Right ventricle myocardium inferior (tissue), 1 donor: ENCODE results near the gene CASP8AP2. TPM values are rescaled to one million over a fixed set of nuclear protein-coding genes. Genes with fewer than 3 reads are reported as not detected.
A peak's percentile ranks its signal among the peaks of the same experiment; 100 is the strongest.
"Not testable (repeated sequence)": the region's sequence is repeated elsewhere in the genome, so short reads cannot be mapped to it uniquely, and the experiment has no call there.

Experiments used
- ATAC-seq: fragments of 200-7000 bp; cut with Tn5 transposase; one replicate; pipeline ENCODE4 v1.9.1; 2020; ENCODE audit warnings: mild to moderate bottlenecking, moderate library complexity
- DNase-seq: peaks from one replicate; pipeline ENCODE4 v3.0.0; 2021; ENCODE audit errors: missing footprints
- intact Hi-C: fragments of 100-400 bp; cut with DNase I; formaldehyde crosslinking; loops from one replicate; pipeline ENCODE4 v1.11.0; 2022
- total RNA-seq: library from RNA; stranded (reverse); fragmentation: NEBNext Ultra II Directional; extraction: Animal tissue kit (Norgen Biotek cat#: 25700); gene quantifications from one replicate; pipeline ENCODE4 v1.2.1, GENCODE V29; 2021
- donor health status: DM: no; HTN: yes; CAD: no; lungs with severe emphysema.

CASP8AP2 gene
- total RNA-seq, 1 donor from 2014 or later, result 13.4 TPM

DNA sequence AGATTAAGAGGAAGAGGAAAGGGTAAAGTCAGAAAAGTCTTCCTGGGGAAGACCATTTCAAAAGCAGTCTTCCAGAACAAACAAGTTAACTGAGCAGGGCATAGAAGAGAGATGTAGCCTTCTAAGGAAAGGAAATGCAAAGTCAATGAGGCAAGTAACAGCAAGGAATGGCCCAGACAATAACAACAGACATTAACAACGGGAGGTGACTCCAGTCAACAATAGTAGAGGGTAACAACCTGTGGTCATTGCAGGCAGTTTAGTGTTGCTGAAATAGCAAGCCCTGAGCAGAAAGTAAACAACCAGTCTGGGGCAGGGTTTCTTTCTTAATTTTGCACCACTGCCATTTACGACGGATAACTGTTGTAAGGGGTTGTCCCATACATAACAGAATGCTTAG lies 12.2 kb upstream of the CASP8AP2 start:
- DNase-seq (no peak), ATAC-seq (no peak)
- intact Hi-C loops, result no loop called here

DNA sequence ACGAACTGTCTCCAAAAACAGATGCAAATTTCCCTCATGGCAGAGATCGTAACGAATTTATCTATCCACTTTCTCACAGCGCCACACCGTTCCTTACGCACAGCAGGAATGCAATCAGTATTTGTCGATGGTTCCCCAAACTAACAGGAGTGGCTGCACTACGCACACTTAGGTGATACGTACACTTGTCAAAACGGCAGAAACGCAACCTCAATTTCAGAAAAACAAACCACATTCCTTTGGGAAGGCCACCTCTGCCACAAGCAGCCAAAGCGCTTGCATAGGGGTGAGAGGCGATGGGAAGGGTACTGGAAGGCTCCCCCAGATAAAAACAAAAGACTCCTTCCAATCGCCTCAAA lies 10.7 kb upstream of the CASP8AP2 start:
- ATAC-seq (peak; percentile 6), DNase-seq (no peak)
- intact Hi-C loops, result loop anchor here (1.0 kb wide), 1 partner anchor 10 kb away; the partner anchor contains the start of gene CASP8AP2

DNA sequence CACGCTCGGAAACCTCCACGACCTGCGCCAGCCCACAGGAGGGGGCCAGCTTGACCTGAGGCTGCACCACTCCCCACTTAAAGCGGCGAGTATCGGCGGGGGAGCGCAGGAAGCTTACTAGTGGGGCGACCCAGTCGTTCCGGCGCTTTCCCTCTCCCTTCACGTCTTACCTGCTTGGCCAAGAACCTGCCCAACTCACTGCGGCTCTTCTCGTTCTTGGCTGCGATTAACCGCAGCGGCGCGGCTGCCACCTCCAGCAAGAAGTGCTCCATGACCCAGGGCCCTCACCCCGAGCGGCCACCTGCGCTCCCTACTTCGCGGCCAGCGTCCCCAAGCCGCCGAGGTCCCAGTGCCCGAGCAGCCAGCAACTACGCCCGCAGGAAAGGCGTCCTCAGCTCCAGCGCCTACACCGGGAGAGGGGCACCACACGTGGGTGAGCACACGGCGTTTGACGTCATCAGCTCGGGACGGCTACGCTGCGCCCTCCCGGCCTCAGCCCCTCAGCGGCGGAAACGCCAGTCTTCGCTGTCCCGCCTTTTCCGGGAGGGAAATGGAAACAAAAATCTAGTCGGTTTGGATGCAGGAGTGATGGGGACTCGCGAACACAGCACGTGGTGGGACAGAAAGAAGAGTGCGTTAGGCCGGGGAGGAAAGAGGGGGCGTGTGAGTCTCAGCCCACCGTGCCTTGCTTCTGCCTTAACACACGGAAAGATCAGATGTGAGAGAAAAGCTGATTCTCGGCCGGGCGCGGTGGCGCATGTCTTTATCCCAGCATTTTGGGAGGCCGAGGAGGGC lies 10.1 kb upstream of the CASP8AP2 start, which contains the start of gene MDN1:
MDN1 (minus strand) TSS at position 459 of the 795 bp plus-strand sequence; CDS start at position 272, 187 bp downstream.
- intact Hi-C loops, result loop anchor here (1.0 kb wide), 1 partner anchor 10 kb away; the partner anchor contains the start of gene CASP8AP2
- DNase-seq (peak; percentile 93), ATAC-seq (peak; percentile 99)

DNA sequence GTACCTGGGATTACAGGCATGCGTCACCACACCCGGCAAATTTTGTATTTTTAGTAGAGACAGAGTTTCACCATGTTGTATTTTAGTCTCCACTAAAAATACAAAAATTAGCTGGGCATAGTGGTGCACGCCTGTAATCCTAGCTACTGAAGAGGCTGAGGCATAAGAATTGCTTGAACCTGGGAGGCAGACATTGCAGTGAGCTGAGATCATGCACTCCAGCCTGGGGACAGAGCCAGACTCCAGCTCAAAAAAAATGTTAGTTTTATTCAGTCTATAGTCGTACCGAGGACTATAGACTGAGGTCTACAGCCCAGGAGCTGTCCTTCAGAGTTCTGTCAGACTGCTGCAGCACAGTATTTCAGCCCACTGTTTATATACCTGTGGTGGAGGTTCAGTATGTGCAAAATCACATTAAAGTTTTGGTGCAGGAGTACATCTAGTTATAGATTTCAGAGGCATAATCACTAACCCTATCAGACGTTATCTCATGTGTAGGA lies 3.6 kb upstream of the CASP8AP2 start:
- no peak for ATAC-seq

DNA sequence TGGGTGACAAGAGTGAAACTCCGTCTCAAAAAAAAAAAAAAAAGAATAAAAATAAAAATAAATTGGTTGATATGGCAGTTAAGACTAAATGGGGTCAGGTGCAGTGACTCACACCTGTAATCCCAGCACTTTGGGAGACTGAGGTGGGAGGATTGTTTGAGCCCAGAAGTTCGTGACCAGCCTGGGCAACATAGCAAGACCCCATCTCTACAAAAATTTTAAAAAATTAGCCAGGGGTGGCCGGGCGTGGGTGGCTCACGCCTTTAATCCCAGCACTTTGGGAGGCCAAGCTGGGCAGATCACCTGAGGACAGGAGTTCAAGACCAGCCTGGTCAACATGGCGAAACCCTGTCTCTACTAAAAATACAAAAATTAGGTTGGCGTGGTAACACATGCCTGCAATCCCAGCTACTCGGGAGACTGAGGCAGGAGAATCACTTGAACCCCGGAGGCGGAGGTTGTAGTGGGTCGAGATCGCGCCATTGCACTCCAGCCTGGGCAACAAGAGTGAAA lies 1.1 kb upstream of the CASP8AP2 start:
- intact Hi-C loops, ATAC-seq: not testable (repeated sequence)

More for the DNA sequence above, 3.6 kb upstream of the CASP8AP2 start:
- no peak for DNase-seq
- intact Hi-C loops, result no loop called here

DNA sequence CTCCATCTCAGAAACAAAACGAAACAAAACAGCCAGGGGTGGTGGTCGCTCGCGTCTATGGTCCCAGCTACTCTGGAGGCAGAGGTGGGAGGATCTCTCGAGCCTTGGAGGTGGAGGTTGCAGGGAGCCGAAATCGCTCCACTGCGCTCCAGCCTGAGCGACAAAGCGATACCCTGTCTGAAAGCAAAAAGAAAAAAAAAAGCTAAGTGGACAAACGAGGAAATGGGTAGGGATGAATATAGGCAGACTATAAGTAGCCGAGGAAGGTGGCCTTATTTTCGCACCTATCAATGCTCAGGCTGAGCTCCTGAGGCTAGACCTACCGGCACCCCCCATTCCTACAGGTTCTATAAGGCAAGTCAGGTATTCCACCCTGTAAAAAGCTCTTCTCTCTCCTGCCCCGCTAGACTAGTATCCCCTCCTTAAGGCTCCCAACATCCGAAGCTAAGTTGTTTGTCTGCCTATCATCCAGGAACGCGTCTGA lies 650 bp upstream of the CASP8AP2 start:
- intact Hi-C loops, result loop anchor here (1.0 kb wide), 1 partner anchor 10 kb away; the partner anchor contains the start of gene MDN1
- DNase-seq, result no peak

More for the DNA sequence above, 1.1 kb upstream of the CASP8AP2 start:
- DNase-seq, result not testable (repeated sequence)

DNA sequence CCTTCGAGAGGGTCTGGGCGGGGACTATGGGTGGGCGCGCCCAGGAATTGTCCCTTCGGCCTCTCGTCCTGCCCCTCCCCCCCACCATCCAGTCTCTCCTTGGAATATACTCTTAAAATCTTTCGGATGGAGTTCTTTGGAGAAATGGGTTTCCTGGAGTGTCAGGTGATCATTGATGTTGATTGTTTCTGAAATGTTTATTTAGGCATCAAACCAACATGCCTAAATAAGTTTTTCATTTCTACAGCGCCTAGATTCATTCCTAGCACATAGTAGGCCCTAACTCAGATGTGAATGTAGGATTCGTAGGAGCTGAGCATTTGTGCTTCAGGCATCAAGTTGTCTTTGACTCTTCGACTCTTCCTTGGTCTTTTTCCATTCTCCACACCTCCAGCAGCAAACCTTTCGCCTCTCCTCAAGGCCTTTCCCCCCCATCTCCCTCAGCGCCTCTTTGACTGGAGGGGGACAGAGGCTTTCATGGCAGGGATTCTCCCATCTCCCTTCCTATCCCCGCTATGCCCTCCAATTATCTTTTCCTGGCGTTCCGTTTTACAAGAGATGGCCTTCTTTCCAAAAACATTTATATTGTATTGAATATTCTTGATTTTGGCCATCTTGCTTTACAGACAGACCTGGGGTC lies 610 bp downstream of the CASP8AP2 start:
- intact Hi-C loops, result no loop called here
- no peak for DNase-seq
- ATAC-seq, result no peak

More for the DNA sequence above, 650 bp upstream of the CASP8AP2 start:
- ATAC-seq, result peak; percentile 20

DNA sequence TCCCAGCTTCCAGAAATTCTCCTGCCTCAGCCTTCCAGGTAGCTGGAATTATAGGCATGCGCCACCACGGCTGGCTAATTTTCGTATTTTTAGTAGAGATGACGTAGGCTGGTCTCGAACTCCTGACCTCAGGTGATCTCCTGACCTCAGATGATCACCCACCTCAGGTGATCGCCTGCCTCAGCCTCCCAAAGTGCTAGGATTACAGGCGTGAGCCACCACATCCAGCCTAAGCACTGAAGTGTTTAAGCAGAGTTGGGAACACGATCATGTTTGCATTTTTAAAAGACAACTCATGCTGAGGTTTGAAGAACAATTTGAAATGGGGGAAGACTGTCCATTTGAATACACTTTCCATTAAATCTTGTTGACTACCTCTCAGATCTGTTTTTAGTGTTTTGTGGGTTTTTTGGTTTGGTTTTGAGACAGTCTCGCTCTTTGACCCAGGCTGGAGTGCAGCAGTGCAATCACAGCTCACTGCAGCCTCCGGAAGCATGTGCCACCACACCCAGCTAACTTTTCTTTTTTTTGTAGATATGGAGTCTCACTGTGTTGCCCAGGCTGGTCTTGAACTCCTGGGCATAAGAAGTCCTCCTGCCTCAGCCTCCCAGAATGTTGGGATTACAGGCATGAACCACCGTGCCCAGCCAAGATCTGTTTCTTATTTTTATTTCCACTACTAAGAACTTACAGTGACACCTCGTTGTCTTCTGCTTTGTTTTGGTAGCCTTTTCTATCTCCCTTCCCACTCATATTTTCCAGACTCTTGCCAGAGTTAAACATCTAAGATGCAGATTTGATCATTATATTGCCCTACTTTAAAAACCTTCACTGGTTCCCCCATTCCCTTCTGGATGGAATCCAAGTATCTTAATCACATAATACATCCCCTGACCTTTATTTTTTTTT lies 5.5 kb downstream of the CASP8AP2 start:
- ATAC-seq (no peak), DNase-seq (no peak)
- intact Hi-C loops, result no loop called here

DNA sequence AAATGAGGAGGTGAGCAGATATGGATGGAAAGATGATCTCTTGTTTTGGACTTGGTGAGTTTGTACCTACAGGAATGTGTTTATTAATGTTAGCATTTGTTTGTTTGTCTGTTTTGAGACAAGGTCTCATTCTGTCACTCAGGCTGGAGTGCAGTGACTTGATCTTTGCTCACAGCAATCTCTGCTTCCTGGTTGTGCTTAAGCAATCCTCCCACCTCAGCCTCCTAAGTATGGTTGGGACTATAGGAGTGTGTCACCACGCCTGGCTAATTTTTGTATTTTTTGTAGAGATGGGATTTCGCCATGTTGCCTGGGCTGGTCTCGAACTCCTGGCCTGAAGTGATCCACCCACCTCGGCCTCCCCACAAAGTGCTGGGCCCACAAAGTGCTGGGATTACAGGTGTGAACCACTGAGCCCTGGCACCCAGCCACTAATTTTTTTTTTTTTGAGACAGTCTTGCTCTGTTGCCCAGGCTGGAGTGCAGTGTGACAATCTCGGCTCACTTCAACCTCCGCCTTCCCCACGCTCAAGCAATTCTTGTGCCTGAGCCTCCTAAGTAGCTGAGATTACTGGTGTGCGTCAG lies 7.1 kb downstream of the CASP8AP2 start:
- no peak for DNase-seq
- ATAC-seq, result no peak
- intact Hi-C loops, result no loop called here

DNA sequence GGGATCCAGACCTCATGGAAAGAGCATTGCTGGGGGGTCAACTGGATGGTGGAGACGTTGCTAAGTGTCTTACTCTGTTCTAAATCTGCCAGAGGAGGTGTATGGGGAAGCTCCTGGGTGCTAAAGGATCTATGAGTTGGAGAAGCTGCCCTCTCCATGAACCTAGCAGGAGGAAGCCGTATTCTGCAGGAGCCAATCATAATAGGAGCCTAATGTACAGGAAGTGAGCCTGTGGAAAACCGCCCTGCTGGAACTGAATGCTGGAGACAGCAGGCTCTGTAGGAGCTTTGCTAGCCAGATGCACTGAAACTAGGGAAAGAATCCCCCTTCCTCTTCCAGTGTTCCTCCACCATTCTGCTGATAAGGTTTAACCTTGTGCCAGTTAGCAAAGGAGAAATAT lies 10.9 kb downstream of the CASP8AP2 start:
- DNase-seq (no peak), ATAC-seq (peak; percentile 21)
- intact Hi-C loops, result no loop called here

DNA sequence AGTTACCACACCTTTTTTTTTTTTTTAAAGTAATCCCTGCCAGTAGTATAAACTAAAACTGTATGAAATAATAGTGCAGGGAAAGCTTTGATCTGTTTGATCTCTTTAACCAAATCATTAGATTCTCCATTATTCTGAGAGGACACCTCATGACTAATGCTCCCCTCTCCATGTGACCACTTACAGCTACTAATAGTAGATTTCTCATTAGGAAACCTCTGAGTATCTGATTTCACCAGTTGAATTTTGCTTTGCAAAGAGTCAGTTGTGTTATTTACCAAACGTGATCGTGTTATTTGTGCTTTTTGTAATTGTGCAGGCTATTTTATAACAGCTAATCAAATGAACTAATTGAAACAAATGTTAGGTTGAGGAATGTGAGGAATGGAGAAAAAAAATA lies 12.5 kb downstream of the CASP8AP2 start:
- ATAC-seq, result no peak
- intact Hi-C loops, result no loop called here
- no peak for DNase-seq

DNA sequence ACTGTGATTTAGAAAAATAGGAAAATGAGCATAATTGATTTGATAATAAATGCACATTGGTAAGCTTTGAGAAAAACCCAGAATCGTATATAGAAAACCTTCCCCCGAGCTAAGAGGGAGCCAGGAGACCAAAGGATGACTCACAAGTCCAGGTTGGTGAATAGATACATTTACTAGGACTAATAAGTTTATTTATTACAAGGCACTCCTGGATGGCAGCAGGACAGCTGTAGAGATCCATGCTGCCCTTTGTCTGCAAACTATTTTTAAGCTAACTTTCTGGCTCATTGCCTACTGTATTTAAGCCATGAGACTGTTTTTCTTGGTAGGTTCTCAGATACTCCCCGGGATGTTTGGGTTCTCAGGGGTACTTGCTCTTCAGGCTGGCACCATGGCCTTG lies 13.4 kb downstream of the CASP8AP2 start:
- intact Hi-C loops, result no loop called here
- DNase-seq (no peak), ATAC-seq (peak; percentile 60)

DNA sequence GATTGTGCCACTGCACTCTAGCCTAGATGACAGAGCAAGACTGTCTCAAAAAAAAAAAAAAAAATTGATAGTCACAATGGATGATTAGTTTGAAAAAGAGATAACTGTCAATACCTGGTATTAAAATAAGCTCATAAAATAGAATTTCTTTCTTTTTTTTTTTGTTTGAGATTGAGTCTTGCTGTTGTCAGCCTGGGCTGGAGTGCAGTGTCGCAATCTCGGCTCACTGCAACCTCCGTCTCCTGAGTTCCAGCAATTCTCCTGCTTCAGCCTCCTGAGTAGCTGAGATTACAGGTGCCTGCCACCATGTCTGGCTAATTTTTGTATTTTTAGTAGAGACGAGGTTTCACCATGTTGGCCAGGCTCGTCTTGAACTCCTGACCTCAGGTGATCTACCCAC lies 17.8 kb downstream of the CASP8AP2 start:
- ATAC-seq, intact Hi-C loops, DNase-seq: not testable (repeated sequence)

DNA sequence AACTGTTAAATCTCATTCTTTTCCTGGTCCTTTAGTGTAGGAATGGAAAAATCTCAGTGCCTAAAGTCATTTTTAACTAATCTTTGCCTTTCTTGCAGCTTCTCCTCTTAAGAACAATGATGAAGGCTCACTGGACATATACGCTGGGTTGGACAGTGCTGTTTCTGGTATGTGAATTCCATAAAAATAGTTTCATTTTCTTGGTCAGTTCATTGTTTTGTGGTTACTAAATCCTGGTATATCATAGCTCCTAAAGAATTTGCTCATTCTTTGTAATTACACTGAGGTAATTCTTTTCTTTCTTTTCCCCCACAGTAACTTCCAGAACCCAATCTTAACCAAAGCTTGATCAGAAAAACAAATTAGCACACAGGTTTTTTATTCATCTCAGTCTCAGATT lies 23.4 kb downstream of the CASP8AP2 start:
- intact Hi-C loops, result no loop called here
- DNase-seq (no peak), ATAC-seq (no peak)

DNA sequence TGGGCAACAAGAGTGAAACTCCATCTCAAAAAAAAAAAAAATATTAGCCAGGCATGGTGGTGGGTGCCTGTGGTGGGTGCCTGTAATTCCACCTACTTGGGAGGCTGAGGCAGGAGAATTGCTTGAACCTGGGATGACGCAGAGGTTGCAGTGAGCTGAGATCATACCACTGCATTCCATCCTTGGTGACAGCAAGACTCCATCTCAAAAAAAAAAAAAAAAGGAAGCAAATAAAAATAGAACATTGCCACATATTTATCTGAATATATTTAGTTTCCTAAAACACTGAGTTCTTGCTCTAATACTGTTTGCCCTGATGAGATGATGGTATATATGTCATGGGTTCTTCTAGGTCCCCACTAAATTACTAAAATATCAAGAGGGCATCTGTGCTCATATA lies 28.4 kb downstream of the CASP8AP2 start:
- ATAC-seq (no peak), DNase-seq (no peak)
- intact Hi-C loops, result no loop called here

DNA sequence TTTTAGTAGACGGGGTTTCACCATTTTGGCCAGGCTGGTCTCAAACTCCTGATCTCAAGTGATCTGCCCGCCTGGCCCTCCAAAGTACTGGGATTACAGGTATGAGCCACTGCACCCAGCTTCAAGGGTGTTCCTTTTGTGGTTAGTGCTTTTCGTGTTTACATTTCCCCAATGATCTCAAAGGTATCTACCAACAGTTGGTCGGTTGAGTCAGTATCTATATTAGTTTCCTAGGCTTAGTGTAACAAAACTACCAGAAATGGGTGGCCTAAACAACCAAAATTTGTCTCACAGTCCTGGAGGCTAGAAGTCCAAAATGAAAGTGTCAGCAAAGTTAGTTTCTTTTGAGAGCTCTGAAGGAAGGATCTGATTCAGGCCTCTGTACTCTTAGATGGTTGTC lies 30.1 kb downstream of the CASP8AP2 start:
- intact Hi-C loops, result no loop called here
- DNase-seq (no peak), ATAC-seq (no peak)

DNA sequence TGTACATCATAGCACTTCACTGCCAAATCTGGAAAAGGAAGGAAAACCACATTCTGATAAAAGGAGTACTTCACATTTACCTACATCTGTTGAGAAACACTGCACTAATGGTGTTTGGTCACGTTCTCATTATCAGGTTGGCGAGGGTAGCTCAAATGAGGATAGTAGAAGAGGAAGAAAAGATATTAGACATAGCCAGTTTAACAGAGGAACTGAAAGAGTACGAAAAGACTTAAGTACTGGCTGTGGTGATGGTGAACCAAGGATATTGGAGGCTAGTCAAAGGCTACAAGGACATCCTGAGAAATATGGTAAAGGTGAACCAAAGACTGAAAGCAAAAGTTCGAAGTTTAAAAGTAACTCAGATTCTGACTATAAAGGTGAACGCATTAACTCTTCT lies 32.6 kb downstream of the CASP8AP2 start:
- no peak for ATAC-seq
- no peak for DNase-seq
- intact Hi-C loops, result no loop called here

DNA sequence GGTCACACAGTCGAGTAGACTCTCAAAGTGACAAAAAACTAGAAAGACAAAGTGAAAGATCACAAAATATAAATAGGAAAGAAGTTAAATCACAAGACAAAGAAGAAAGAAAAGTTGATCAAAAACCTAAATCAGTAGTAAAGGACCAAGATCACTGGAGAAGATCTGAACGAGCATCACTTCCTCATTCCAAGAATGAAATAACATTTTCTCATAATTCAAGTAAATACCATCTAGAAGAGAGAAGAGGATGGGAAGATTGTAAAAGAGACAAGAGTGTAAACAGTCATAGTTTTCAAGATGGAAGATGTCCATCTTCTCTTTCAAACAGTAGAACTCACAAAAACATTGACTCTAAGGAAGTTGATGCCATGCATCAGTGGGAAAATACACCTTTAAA lies 33.0 kb downstream of the CASP8AP2 start:
- intact Hi-C loops, result no loop called here
- no peak for DNase-seq
- no peak for ATAC-seq
